ENCODE results near the gene LRRC71.

Gene LRRC71

GRCh38 chr1:156920233-156921052 is at the start of gene LRRC71:
Gene LRRC71, plus strand, starts transcription at chr1:156920632. Its CDS starts 172 bp downstream, at chr1:156920804.
- DNase-seq: peak; percentile 39 to 53

GRCh38 chr1:156873659-156874058 is 46.8 kb upstream of the LRRC71 start:
- no peak for DNase-seq

GRCh38 chr1:156874142-156874541 is 46.3 kb upstream of the LRRC71 start:
- DNase-seq: no peak

GRCh38 chr1:156874572-156875340 is 45.7 kb upstream of the LRRC71 start:
- DNase-seq: no peak

- no peak for DNase-seq
Observed at GRCh38 chr1:156875341-156875615, 45.2 kb upstream of the LRRC71 start.

- DNase-seq: no peak
Observed at GRCh38 chr1:156876281-156876680, 44.2 kb upstream of the LRRC71 start.

- no peak for DNase-seq
Observed at GRCh38 chr1:156877433-156878170, 42.8 kb upstream of the LRRC71 start.

GRCh38 chr1:156879876-156880275 is 40.6 kb upstream of the LRRC71 start:
- no peak for DNase-seq

- DNase-seq: no peak
Observed at GRCh38 chr1:156880473-156880872, 40.0 kb upstream of the LRRC71 start.

GRCh38 chr1:156881101-156881500 is 39.3 kb upstream of the LRRC71 start:
- DNase-seq: no peak

- DNase-seq: no peak
Observed at GRCh38 chr1:156881663-156882062, 38.8 kb upstream of the LRRC71 start.

GRCh38 chr1:156882543-156882942 is 37.9 kb upstream of the LRRC71 start:
- DNase-seq: no peak

GRCh38 chr1:156883919-156884318 is 36.5 kb upstream of the LRRC71 start:
- DNase-seq: no peak

- no peak for DNase-seq
Observed at GRCh38 chr1:156884560-156885184, 35.8 kb upstream of the LRRC71 start.

GRCh38 chr1:156885314-156885713 is 35.1 kb upstream of the LRRC71 start:
- no peak for DNase-seq

- DNase-seq: no peak
Observed at GRCh38 chr1:156885880-156886355, 34.5 kb upstream of the LRRC71 start.

GRCh38 chr1:156886583-156887281 is 33.7 kb upstream of the LRRC71 start:
- DNase-seq: no peak

GRCh38 chr1:156887317-156887716 is 33.1 kb upstream of the LRRC71 start:
- DNase-seq: no peak

- DNase-seq: no peak
Observed at GRCh38 chr1:156887734-156888133, 32.7 kb upstream of the LRRC71 start.

GRCh38 chr1:156889802-156890580 is 30.4 kb upstream of the LRRC71 start:
- DNase-seq: peak; percentile 41 to 55

Measured in activated CD4-positive, alpha-beta T cell treated with anti-CD3 and anti-CD28 coated beads for 4 hours (primary cell).